ENCODE results near the gene ITGA1.
"Not testable (repeated sequence)": the region's sequence is repeated elsewhere in the genome, so short reads cannot be mapped to it uniquely, and the experiment has no call there.

ITGA1 gene

DNA sequence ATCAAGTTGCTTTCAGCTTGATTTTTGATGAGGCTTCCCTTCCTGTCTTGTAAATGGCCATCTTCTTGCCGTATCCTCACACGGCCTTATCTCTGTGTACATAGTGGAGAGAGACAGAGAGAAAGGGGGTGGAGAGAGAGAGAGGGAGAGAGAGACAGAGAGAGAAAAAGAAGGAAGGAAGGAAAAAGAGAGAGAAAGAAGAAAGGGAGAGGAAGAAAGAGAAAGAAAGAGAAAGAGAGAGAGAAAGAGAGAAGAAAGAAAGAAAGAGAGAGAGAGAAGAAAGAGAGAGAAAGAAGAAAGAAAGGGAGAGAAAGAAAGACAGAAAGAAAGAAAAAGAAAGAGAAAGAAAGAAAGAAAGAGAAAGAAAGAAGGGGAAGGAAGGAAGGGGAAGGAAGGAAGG, 46.6 kb downstream of the ITGA1 start:
- DNase-seq: no peak

DNA sequence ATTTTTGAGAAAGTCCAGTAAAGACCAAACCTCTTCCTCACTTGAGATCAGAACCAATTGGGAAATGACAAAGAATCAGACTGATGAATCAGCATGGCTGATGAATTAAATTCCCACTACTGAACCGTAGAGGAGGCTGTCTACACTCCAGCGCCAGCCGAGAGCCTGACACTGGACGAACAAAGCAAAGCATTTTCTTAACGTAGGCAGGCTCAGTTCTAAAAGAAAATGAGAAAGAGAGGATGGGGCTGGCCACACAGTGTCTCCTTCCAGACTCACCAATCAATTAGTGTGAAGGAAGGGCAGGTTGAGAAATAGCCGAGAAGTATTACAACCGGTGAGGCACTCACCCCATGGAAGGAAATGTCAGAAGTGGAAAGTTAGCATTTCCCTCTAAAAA, 49.4 kb downstream of the ITGA1 start:
- DNase-seq: no peak

DNA sequence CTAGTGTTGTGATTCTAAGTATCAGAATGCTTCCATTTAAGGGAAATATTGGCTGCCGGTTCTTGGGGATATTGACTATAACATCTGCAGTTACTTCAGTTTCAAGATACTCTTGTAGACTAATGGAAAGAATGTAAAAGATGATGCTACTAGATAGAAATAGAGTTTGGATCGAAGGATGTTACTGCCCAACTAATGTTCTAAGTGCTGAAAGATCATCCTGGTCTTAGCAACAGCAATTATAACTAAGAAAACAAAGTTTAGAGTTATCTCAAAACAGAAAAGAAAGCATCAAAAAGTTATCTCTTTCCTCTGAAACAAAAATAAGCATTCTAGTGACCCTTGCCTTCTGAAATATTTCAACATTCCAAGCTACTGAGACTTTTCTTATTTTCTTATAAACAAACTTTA, 49.9 kb downstream of the ITGA1 start:
- DNase-seq: no peak

DNA sequence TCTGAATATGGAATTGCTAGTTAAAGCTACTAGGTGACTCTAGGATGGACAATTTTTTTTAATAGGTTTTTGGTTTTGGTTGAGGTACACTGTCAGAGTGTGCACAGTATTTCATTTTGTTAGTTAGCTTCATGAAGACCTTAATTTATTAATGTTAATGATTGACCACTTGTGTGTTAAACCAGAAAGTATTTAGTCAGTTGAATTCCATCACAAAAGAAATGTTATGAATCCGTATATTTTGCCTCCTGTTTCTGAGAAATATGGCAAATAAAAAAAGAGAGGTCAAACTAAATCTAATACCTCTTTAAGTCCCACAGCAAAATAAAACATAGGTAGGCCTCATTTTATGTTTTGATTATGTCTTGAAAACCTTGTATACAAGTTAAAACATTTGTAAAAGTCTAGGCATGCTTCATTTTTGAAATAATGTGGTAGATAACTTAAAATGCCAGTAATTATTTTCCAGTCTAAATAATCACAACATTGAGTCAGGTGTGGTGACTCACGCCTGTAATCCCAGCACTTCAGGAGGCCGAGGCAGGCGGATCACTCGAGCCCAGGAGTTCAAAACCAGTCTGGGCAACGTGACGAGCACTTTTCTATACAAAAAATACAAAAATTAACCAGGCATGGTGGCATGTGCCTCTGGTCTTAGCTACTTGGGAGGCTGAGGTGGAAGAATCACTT, 50.8 kb downstream of the ITGA1 start:
- DNase-seq: no peak

DNA sequence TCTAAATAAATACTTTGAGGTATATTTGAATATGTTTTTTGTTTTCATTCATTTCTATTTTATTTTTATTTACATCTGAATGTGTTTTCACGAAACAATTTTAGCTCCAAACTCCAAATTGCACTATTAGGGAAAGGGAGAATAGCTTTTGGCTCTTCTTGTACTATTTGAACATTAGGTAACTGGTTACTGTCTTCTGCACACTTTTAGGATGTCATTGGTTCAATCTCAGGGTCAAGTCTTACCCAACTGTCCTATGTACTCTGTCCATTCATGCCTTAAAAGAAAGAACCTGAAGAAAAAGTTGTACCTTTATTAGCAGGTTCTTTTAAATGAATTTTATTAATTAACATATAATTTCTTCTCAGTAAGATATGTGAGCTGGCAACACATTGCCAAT, 51.6 kb downstream of the ITGA1 start:
- no peak for DNase-seq

DNA sequence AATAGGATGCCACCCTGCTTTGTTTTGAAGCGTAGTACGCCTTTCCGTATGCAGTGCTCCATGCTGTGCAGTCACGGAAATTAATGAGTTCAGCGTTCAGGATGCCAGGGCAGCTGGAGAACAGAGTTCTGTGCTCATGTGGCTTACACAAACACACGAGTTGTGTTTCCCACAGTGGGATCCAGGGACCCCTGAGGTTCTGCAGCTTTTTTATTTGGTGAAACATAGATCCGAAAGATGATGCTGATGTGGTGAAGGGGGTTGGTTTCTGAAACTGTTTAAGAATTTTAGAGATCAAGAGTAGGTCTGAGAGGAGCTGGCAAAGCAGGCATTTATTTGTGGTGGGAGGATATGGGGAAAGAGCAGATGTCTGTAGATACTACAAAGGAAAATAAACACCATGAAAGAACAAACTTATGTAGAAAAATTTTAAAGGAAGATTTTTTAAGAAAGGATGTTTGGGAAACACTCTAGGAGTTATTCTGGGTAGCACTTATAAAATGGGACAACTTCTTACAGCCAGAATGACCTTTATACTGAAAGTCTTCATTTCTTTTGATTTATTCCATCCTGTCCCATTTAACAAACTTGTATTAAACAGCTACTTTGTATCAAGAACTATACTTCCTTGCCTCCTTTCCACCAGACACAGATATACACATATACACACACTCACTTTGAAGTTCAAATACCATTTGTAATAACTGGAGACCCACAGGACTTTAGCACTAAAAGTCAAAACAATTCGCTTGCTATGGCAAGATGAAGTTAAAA, 52.7 kb downstream of the ITGA1 start:
- DNase-seq: no peak

DNA sequence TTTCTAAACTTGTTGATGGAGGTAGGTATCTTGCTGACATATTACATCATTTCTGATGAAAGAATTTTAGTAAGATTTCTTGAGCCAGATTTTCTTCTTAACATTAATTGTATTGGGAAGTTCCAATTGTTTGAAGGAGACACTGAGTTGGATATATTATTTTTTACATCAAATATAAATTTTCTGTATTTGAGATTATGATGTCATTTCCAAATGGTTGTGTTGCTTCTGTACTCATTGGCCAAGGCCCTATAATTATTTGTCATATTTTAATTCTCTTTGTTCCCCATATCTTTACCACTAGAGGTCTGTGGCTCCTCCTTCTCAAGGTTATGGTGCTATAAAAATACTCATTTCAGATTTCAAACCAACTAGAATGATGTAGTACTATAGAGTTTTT, 53.4 kb downstream of the ITGA1 start:
- no peak for DNase-seq

DNA sequence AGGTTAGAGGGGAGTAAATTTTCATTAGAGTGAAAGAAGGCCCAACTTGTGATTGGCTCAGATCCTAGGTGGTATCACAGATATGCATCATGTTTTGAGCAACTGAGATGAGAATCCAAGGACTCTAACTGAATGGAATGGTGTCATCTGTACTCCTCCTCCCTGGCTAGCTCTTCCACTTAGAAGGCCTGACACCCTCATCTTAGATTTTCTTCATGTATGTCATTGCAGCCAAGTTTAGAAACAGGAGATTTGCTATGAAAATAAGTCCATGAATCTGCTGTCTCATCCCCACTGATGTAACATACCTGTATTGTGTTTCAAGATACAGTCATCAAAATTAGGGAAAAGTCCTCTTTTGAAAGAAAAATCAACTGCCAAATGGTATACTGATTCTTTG, 54.4 kb downstream of the ITGA1 start:
- no peak for DNase-seq

DNA sequence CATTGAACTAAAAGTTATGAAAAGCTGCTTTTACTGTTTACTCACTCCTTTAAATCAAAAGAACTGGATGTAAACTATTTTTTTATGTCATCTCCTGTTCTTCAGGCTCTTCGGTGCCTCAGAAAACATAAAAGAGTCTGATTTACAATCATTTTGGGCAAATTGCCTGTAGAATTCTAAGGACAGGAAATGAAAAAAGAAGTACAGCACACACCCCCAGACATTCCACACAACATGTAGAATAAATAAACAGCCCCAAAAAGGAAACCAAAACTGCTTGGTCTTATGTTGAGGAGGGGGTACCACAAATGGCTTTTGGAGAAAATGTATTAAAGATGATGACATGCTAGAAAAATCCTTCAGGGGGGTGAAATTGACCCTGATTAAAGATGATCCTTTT, 57.2 kb downstream of the ITGA1 start:
- DNase-seq: no peak

DNA sequence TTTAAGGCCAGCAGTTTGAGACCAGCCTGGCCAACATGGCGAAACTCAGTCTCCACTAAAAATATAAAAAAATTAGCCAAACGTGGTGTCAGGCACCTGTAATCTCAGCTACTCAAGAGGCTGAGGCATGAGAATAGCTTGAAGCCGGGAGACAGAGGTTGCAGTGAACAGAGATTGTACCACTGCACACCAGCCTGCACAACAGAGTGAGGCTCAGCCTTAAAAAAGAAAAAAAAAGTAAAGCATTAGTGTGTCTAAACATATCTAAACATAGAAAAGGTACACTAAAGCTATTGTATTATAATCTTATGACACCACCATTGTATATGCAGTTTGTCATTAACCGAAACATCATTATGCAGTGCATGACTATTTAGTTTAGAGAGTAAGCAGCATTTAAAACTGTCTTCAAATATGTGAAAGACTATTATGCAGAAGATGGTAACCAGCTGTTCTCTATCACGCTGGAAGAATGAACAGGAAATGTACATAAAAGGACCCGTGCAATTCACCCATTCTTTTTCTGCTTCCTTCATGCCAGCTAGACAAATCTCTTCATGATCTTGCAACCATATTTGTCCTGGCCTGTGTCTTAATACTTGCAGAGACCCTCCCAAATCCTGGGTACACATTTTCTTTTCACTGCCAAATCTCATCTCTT, 58.6 kb downstream of the ITGA1 start:
- no peak for DNase-seq

DNA sequence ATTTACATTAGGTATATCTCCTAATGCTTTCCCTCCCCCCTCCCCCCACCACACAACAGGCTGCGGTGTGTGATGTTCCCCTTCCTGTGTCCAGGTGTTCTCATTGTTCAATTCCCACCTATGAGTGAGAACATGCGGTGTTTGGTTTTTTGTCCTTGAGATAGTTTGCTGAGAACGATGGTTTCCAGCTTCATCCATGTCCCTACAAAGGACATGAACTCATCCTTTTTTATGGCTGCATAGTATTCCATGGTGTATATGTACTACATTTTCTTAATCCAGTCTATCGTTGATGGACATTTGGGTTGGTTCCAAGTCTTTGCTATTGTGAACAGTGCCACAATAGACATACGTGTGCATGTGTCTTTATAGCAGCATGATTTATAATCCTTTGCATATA, 61.0 kb downstream of the ITGA1 start:
- not testable (repeated sequence) for DNase-seq

DNA sequence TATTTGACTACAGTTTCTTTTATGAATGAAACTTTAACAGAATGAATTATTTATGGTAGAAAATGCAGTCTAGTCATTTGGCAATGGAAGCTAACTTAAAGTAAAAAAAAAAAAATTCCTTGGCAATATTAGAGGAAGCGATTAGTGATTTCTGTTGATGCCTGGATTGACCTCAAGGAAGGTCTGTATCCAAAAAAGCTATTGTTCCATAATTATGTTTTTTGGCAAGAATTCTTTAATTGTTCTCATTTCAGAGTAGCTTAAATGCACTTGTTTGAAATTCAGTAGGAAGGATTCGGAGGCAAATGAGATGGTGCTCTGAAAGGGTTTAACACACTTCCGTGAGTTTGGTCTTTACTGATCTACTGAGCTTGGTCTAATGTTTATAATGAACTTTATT, 61.8 kb downstream of the ITGA1 start:
- DNase-seq: no peak

DNA sequence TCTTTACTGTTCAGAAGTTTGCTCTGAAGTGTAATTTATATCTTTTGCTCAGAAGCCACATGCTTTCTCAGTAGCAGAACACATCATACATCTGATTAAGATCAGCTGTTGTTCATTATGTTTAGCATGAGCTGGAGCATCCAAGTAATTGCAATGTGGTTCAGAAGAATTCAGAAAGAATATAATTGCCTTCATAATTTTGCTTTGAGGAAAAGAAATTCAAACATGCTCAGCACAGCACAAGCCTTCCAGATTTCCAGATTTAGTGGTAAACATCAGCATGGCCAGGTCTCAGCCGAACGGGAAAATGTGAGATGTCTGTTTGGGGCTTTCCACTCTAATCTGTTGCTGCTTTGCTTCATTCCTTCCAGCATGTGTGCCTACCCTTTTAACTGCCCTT, 65.9 kb downstream of the ITGA1 start:
- no peak for DNase-seq

DNA sequence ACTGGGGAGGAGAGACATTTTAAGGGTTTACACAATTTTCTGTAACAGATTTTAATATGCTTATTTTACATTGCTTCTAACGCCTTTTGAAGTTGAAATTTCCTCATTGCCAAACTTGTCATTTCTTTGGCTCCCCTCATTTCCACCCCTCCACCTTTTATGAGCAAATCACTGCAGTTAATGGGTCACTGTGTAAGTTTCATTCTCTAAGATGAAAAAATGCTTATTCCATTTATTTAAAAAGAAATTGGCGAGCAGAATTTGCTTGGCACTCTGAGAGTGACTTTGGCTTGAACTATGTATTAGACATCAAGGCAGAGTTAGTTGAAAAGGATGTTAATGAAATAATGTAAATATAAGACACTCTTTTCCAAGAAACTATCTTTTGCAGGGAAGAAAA, 66.6 kb downstream of the ITGA1 start:
- no peak for DNase-seq

DNA sequence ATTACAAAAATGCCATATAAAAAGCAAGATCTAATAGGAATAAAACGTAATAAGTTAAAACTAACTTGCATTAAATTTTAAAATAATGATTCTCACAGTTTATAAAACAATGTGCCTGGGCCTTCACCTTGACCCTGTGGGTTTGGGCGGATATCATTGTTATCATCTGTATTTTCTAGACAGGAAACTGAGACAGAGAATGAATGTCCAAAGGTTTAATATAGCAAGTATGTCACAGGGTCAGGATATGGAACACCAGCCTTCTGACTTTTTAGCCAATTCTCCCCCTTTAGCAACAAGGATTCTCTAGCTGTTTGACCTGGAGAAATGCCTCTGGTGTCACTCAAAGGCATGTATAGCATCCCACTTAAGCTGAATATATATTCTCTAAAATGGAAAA, 67.2 kb downstream of the ITGA1 start:
- no peak for DNase-seq

DNA sequence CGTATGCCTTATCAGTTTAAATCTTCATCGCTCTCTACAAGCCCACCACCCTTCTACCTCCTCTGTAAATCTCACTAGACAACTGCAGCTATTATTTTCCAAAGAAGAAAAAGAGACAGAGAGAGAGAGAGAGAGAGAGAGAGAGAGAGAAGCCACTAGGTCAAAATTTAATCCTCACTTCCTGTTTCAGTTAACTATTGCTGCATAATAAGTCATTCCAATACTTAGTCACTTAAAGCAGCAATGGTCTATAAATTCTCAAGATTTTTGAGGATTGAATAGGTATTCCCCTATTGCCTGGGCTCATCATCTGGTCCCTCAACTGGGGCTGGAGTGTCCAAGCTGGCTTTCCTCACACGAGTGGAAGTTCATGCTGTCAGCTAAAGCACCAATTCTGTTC, 68.8 kb downstream of the ITGA1 start:
- DNase-seq: no peak

DNA sequence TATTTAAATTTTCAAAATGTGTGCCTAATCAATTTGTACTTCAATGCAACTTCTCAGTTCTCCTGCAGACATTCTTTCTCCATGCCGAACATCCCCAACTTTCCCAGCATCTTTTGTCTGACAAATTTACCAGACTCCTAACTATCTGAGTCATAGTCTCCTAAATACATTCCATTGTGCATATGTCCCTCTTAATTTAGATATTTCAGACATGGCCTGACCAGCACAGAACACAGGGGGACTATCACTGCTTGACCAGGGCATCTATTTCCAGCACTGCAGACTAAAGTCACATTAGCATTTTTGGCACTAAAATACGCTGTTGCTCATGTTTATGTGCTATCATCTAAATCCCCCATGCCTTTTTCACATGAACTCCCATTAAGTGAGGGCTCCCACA, 71.9 kb downstream of the ITGA1 start:
- DNase-seq: no peak

DNA sequence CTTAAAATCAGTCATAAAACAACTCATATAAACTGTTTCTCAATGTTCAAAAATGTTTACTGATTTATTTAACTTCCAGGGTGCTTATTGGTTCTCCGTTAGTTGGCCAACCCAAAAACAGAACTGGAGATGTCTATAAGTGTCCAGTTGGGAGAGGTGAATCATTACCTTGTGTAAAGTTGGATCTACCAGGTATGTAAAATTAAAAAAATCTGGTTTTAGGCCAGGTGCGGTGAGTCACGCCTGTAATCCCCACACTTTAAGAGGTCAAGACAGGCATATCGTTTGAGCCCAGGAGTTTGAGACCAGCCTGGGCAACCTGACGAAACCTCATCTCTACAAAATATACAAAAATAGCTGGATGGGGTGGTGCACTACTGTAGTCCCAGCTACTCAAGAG, 73.7 kb downstream of the ITGA1 start:
- no peak for DNase-seq

DNA sequence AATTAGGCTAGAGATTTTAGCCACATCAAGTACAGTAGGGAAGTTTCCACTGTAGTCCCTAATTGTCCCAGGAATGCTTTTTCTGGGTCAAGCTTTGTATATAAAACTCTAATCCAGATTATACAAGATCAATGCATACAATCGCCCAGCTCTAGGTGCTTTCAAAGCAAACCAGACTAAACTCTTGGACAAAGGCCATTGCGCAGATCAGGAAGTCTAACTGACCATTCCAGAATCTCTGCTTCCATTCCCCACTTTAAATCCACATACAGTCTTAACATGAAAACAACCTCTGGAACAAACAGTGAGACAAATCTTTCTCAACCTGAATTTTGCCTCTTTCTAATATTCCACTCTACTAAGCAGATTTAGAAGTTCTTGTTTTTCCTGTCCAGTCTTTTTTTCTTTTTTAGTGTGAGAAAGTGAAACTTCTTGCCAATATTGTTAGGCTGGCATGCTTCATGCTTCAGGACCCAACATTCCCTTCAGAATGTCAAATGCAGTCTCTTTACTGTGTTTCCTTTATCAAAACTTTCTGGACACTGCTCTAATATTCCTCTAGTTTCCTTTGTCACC, 76.1 kb downstream of the ITGA1 start:
- no peak for DNase-seq

DNA sequence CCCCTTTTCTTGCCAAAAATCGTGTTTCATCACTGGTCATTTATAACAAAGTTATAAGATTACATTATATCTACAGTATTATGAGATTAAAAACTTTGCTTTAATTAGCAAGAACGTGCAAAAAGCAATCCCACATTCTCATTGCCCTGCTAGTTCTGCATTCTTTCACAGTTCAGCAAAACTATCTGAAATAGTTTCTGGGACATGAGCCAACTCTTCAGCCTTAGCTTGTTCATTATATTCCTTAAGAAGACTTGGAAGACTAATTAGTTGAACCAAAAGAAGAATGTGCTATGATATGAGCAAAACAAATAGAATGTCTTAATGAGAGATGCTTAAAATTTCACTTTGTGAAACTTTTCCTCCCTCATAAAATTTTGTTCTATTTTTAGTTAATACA, 76.7 kb downstream of the ITGA1 start:
- DNase-seq: no peak

DNA sequence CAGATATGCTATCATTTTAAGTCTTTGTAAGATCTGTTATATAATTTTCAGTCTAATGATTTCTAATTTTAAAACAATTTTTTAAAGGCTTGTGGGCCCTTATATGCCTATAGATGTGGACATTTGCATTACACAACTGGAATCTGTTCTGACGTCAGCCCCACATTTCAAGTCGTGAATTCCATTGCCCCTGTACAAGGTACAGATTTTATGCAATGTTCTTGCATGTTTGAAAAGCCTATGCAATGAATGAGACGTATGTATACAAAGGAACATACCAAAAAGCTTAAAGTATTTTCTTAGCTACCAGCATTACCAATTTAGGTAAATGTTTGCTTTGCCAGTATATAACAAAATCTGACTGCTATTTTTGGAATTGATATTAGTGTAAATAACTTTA, 77.2 kb downstream of the ITGA1 start:
- DNase-seq: no peak

DNA sequence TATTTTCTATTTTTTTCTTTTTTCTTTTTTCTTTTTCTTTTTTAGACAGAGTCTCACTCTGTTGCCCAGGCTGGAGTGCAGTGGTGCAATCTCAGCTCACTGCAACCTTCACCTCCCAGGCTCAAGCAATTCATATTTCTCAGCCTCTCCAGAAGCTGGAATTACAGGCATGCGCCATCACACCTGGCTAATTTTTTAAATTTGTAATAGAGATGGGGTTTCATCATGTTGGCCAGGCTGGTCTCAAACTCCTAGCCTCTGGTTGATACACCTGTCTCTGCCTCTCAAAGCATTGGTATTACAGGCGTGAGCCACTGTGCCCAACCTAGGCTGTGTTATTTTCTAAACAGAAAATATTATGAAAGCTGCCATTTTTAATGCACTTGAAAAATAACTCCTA, 78.3 kb downstream of the ITGA1 start:
- DNase-seq: not testable (repeated sequence)

DNA sequence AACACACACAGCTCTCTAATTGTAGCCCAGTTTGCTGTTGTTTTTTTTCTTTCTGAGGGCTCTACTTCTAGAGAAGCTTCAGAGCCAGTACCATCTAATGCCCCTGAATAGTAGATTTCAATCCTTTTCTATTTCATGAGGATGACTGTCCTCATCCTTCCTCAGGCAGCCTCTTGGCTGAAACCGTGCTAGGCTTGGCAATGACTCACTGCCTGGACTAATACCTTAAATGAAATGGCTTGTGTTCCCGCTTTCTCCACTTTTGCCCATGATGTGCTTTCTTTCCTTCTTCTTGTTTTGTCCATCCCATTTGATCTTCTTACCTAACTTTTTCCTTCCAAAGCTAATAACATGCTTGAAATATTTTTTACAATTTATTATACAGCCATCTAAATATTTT, 80.1 kb downstream of the ITGA1 start:
- DNase-seq: no peak

DNA sequence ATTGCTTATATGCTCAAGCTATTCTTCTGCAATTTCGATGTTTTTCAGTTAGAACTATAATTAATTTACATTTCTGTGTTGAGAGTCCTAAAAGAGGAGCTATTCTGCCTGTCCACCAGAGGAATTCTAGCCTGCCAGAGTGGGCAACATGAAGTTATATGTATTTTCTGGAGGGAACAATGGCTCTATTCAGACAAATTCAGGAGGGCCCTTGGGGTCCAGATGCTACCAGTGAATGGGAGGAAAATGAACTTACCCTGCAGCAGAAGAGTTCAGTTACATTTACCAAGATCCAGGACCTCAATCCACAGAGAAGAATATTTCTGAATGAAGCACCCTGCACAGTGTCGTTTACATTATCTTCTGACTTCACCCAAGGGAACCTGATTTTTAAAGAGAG, 80.7 kb downstream of the ITGA1 start:
- DNase-seq: no peak
